HG03521 (cell line): ENCODE results near the gene MYOM3.

ENCODE experiments used
- ATAC-seq: cut with Tn5 transposase; IDR thresholded peaks from one replicate; pipeline ENCODE4 v1.9.1; 2021; ENCODE audit warnings: mild to moderate bottlenecking, moderate library complexity; ENCODE audit not compliant: unreplicated experiment

The MYOM3 gene

GRCh38 chr1:24117722-24118409 lies 5.9 kb upstream of the MYOM3 start:
- ATAC-seq, result no peak

GRCh38 chr1:24117132-24117531 lies 5.2 kb upstream of the MYOM3 start:
- no peak for ATAC-seq

GRCh38 chr1:24114753-24115152 lies 2.8 kb upstream of the MYOM3 start:
- no peak for ATAC-seq

- ATAC-seq, result no peak
Measured at GRCh38 chr1:24113641-24114033, 1.7 kb upstream of the MYOM3 start.

GRCh38 chr1:24111262-24111995 lies 506 bp downstream of the MYOM3 start:
- ATAC-seq, result no peak

- ATAC-seq, result no peak
Measured at GRCh38 chr1:24110642-24111261, 1.2 kb downstream of the MYOM3 start.

- no peak for ATAC-seq
Measured at GRCh38 chr1:24109686-24110475, 2.1 kb downstream of the MYOM3 start.

GRCh38 chr1:24109166-24109483 lies 2.8 kb downstream of the MYOM3 start:
- ATAC-seq, result no peak

- no peak for ATAC-seq
Measured at GRCh38 chr1:24108334-24109165, 3.4 kb downstream of the MYOM3 start.

- ATAC-seq, result no peak
Measured at GRCh38 chr1:24107462-24108138, 4.3 kb downstream of the MYOM3 start.

GRCh38 chr1:24105368-24106160 lies 6.4 kb downstream of the MYOM3 start:
- ATAC-seq, result no peak

- ATAC-seq, result no peak
Measured at GRCh38 chr1:24104854-24105253, 7.1 kb downstream of the MYOM3 start.

GRCh38 chr1:24103879-24104278 lies 8.1 kb downstream of the MYOM3 start:
- ATAC-seq, result no peak

GRCh38 chr1:24103408-24103807 lies 8.5 kb downstream of the MYOM3 start:
- no peak for ATAC-seq

- no peak for ATAC-seq
Measured at GRCh38 chr1:24102961-24103360, 9.0 kb downstream of the MYOM3 start.

GRCh38 chr1:24101796-24102586 lies 9.9 kb downstream of the MYOM3 start:
- ATAC-seq, result no peak

- no peak for ATAC-seq
Measured at GRCh38 chr1:24100945-24101737, 10.8 kb downstream of the MYOM3 start.
